H1 (cell line): ENCODE measurements around the gene POLR2A. TPM values are rescaled to one million over a fixed set of nuclear protein-coding genes. Genes with fewer than 3 reads are reported as not detected.

Source experiments
- ASH2L ChIP-seq: fragments of 200-600, 300-600 bp; sonication (generic); IDR thresholded peaks from one replicate; pipeline ENCODE4 v1.7.1; 2017; ENCODE audit warnings: low read length
- FOSL1 ChIP-seq: IDR thresholded peaks from 2 replicates; pipeline ENCODE4 v1.6.1; 2011; ENCODE audit warnings: mild to moderate bottlenecking, low read depth, low read length, moderate library complexity; ENCODE audit not compliant: insufficient read depth
- GTF2F1 ChIP-seq: IDR thresholded peaks from 2 replicates; pipeline ENCODE4 v1.6.1; 2012; ENCODE audit warnings: low read depth, low read length, improper control_type of control experiment, borderline replicate concordance
- HDAC2 ChIP-seq, 2 experiments: fragments of 300-600 bp in 1 of 2; sonication (generic) in 1 of 2; IDR thresholded peaks; 2 replicates each; pipeline ENCODE4 v1.6.1; 2011 to 2012; ENCODE audit warnings: low read depth in 2 of 2, low read length in 2 of 2, mild to moderate bottlenecking in 2 of 2, moderate library complexity in 2 of 2, borderline replicate concordance in 1 of 2, inconsistent platforms in 1 of 2
- SIN3A ChIP-seq, 2 experiments: IDR thresholded peaks in 1 of 2; conservative IDR thresholded peaks in 1 of 2; 2 replicates each; pipeline ENCODE4 v1.6.1; 2011 to 2012; ENCODE audit warnings: low read length in 2 of 2, improper control_type of control experiment in 1 of 2, low read depth in 1 of 2, mild to moderate bottlenecking in 1 of 2
- SIRT6 ChIP-seq: IDR thresholded peaks from one replicate; pipeline ENCODE4 v1.7.1; 2012; ENCODE audit warnings: low read length, inconsistent platforms
- SIX5 ChIP-seq: IDR thresholded peaks from 2 replicates; pipeline ENCODE4 v1.6.1; 2011; ENCODE audit warnings: mild to moderate bottlenecking, low read depth, low read length
- TAF7 ChIP-seq: optimal IDR thresholded peaks from 2 replicates; pipeline ENCODE3; 2011; ENCODE audit warnings: low read depth, mild to moderate bottlenecking, inconsistent platforms, low read length, moderate library complexity, borderline replicate concordance
- polyA plus RNA-seq, 7 experiments: library from polyadenylated mRNA; depleted of rRNA in 3 of 7; stranded (reverse) in 5 of 7; unstranded in 2 of 7; fragments of >200 nt in 5 of 7; fragments of 200-250 nt in 2 of 7; gene quantifications; 1 replicate in 5 of 7; 2 replicates in 1 of 7; 4 replicates in 1 of 7; pipeline versions ENCODE4 v1.2.1 to v1.2.3, GENCODE V29; 2011 to 2013; ENCODE audit warnings: missing spikeins in 2 of 7, mixed read lengths in 2 of 7
- total RNA-seq: library from RNA; stranded (reverse); fragmentation: NEBNext Ultra II Directional; extraction: Animal tissue kit (Norgen Biotek cat#: 25700); gene quantifications from 2 replicates; pipeline ENCODE4 v1.2.1, GENCODE V29; 2021

POLR2A gene
- total and polyA plus RNA-seq, 2 of the 8 experiments (the other 6 are each of a cell fraction or from before 2014, with no cell fraction given): 26.8 to 150 TPM

DNA sequence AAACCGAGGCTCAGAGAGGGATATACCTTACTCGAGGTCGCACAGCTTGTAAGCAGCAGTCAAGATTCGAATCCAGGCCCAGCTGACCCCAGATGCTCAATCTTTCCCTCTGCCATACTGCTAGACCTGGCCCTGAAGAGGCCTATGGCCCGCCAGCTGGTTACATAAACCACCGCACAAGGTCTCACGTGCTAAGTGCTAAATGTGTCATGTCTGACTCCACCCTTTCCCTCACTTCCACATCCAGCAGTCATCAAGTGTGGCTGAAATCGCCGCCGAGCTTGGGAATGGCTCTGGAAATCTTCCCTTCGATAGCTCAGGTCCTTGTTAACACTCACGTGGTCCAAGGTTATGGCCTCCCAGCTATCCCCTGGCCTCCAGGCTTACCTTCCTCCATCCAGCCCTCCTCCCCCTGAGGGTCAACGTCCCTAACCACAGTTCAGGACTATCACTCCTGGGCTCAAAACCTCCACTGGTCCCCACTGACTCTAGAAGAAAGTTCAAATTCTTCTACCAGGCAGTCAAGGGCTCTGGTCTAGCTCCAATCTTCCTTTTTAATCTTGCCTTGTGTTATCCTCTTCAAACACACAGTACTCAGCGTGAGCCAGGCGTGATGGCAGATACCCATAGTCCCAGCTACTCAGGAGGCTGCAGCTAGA, 8.3 kb upstream of the POLR2A start (continued):
- TF ChIP-seq SIX5 (no peak), TAF7 (no peak), HDAC2 (IDR thresholded peaks at IDR 0.05; ENCODE audit: borderline replicate concordance in 1 of 2, low read depth in 2 of 2, low read length in 2 of 2) (no peak), SIN3A (conservative IDR thresholded peaks at IDR 0.05 in 1 of 2, IDR thresholded peaks at IDR 0.05 in 1 of 2; ENCODE audit: low read depth in 1 of 2, low read length in 2 of 2) (no peak), SIRT6 (no peak), GTF2F1 (no peak), ASH2L (no peak), FOSL1 (no peak)
